Muscle of back (tissue), 13 donors: ENCODE measurements around the gene KIAA0040. TPM values are rescaled to one million over a fixed set of nuclear protein-coding genes. Genes with fewer than 3 reads are reported as not detected.

Experiments used
- DNase-seq, 3 donors: peaks; one replicate each; pipeline versions ENCODE4 v3.0.0 to v3.0.0-alpha.2; 2013
- long read RNA-seq, 9 donors: transcript quantifications; one replicate each; lab custom pipeline, GENCODE V29; 2026
- polyA plus RNA-seq, 10 donors: library from polyadenylated mRNA; unstranded; fragments of 120-200 nt; gene quantifications; one replicate each; pipeline ENCODE4 v1.2.1, GENCODE V29; 2013; ENCODE audit not compliant: insufficient read length in 10 of 10

KIAA0040 gene
- 10 to 100 TPM; 11.6 to 21.5 (median 15.8) TPM for polyA plus RNA-seq
- long read RNA-seq, donor 1, full-length matches to known transcripts, result 3 of 3 reads
- long read RNA-seq, donor 1, partial matches to known transcripts, result 0 of 3 reads
- long read RNA-seq, donor 1, other reads (novel, unspliced or antisense), result 0 of 3 reads
- long read RNA-seq, donor 2, result 0 reads
- long read RNA-seq, donor 3, result 0 reads
- long read RNA-seq, donor 4, full-length matches to known transcripts, result 5 of 5 reads
- long read RNA-seq, donor 4, partial matches to known transcripts, result 0 of 5 reads
- long read RNA-seq, donor 4, other reads (novel, unspliced or antisense), result 0 of 5 reads
- long read RNA-seq, donor 5, full-length matches to known transcripts, result 11 of 11 reads
- long read RNA-seq, donor 5, partial matches to known transcripts, result 0 of 11 reads
- long read RNA-seq, donor 5, other reads (novel, unspliced or antisense), result 0 of 11 reads
- long read RNA-seq, donor 6, full-length matches to known transcripts, result 4 of 4 reads
- long read RNA-seq, donor 6, partial matches to known transcripts, result 0 of 4 reads
- long read RNA-seq, donor 6, other reads (novel, unspliced or antisense), result 0 of 4 reads
- long read RNA-seq, donor 7, partial matches to known transcripts, result 0 of 2 reads
- long read RNA-seq, donor 7, other reads (novel, unspliced or antisense), result 0 of 2 reads
- long read RNA-seq, donor 8, full-length matches to known transcripts, result 7 of 7 reads
- long read RNA-seq, donor 8, partial matches to known transcripts, result 0 of 7 reads
- long read RNA-seq, donor 8, other reads (novel, unspliced or antisense), result 0 of 7 reads
- long read RNA-seq, donor 9, result 0 reads

GRCh38 chr1:175192630-175193526 lies at the start of gene KIAA0040:
Gene KIAA0040 (minus strand): TSS chr1:175192776. CDS start chr1:175161013, 31,763 bp downstream.
- DNase-seq, result peak; percentile 31 to 85 (median 67)

DNA sequence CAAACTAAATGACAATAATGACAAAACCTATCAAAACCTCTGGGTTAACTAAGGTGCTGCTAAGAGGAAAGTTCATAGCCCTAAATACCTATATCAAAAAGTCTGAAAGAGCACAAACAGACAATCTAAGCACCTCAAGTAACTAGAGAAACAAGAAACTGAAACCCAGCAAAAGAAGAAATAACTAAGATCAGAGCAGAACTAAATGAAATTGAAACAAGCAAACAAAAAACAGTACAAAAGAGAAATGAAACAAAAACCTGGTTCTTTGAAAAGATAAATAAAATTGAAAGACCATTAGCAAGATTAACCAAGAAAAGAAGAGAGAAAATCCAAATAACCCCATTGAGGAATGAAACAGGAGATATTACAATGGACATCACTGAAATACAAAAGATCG lies 44.8 kb upstream of the KIAA0040 start:
- no peak for DNase-seq

DNA sequence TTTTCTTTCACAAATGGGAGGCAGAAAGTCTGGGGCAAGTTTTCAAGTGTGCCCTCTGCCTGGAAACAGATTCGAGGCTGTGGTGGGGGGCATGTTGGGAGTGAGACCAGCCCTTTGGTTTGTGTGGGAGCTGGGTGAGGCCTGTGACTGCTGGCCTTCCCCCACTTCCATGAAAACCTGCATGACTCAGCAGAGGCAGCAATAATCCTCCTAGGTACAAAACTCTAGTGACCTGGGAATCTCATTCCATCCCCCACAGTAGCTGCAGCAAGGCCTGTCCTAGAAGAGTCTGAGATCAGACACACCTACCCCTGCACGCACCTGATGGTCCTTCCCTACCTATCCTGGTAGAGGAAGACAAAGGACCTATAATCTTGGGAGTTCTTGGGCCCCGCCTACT lies 42.1 kb upstream of the KIAA0040 start:
- DNase-seq, result no peak

DNA sequence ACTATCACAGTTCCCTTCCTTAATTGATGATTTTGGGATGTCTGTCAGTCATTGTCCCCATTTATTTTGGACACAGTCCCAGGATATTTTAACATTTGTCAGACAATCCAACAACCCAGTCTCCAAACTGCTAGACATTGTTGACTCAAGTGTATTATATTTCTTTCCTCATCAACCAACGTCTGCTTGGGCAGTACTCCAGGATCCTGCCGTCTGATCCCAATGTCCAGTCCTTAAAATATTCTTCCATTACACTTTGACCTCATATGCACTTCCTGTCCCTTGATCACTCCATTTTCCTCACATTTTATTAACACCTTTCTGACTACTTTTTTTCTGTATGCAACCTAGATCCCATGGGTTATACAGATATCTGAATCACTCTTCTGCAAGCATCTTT lies 39.8 kb upstream of the KIAA0040 start:
- no peak for DNase-seq

DNA sequence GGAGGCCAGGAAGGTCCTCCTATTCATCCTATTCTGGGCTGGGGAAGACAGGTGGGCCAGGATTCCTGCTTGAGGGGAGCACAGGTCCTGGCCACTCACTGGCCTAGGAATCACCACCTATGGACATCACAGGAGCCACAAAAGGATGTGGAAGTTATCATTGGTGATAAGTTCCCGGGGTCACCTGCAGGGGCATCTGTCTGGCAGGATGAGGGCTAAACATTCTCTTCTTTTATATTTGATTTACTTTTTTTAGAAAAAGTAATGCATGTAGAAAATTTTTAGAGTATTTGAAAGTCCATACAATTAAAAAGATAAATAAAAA lies 33.2 kb upstream of the KIAA0040 start:
- no peak for DNase-seq

DNA sequence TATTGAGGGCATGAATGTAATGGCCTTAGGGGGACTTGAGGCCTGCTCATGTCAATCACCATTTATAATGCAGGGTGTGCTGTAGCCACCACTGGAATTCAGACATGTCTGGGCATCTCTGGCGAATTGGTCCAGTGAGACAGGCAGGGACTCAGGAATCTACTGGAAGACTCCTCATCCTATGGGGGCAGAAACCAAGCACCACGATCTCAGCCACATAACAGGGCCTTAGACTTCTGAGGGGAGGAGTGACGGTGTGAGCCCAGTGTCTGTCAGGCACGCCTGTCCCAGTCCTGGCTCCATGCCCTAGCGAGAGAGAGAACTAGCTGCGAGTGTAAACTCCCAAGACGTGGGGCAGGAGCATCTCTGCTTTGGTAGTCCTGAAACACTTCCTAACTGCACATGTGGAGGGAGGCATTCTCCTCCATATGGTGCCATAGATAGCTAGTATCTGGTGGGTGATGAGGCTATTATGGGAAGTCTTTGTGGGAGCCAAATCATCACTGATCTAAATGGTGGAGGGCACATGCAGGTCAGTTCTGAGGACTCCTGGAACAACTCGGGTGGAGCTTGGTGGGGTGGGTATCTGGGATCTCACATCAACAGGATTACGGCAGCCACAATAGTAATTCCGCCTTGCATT lies 29.8 kb upstream of the KIAA0040 start:
- DNase-seq, result no peak

GRCh38 chr1:175221557-175222175 lies 29.1 kb upstream of the KIAA0040 start:
- DNase-seq, result peak in 1 of 3 donors; percentile 46

GRCh38 chr1:175220853-175221556 lies 28.4 kb upstream of the KIAA0040 start:
- no peak for DNase-seq

DNA sequence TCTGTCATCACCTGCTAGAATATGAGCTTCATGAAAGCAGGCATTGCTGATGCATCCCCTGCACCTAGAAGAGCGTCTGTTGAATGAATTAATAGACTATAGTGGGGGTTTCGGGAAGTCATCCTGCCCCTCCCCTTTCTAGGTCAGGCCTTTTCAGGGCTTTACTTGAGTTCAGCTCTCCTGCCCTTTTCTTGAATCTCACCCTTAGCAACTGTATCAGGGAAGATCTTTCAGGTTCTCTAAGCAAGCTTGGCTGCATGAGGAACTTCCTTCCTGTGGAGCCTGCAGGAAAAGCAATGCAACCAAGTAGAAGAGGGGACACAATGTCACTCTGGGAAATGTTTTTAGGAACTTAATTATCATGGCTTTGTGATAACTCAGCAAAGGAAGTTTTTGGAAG lies 27.2 kb upstream of the KIAA0040 start:
- DNase-seq, result no peak

DNA sequence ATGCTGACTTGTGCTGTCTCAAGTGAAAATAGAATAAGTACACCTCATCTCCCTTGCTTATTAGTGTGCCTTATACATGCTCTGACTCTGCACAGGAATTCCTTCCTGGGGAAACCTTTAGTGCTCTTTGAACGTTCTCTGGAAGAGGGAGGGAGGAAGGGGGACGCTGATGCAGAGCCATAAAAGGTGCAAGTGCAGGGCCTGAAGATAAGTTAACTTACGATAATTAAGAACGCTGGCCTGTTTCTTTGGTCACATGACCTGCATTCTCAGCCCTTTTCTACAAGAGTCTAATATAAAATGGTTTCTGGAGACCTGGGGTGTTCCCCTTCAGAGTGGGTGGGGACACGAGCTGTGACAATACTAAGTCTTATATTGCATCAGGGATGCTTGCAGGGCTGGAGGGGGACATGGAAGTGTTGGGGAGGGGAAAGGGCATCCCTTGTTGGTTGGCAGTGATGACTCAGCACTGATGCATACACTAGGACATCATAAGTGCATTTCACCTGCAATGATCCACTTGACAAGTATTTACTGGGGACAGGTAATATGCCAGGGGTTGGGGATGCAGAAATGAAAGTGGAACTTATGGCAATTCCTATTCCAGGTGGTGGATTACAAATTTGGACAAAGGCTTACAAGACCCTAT lies 26.3 kb upstream of the KIAA0040 start:
- DNase-seq, result no peak

GRCh38 chr1:175217721-175218531 lies 25.4 kb upstream of the KIAA0040 start:
- DNase-seq, result no peak

- no peak for DNase-seq
Observed at GRCh38 chr1:175216444-175216843, 23.9 kb upstream of the KIAA0040 start.

DNA sequence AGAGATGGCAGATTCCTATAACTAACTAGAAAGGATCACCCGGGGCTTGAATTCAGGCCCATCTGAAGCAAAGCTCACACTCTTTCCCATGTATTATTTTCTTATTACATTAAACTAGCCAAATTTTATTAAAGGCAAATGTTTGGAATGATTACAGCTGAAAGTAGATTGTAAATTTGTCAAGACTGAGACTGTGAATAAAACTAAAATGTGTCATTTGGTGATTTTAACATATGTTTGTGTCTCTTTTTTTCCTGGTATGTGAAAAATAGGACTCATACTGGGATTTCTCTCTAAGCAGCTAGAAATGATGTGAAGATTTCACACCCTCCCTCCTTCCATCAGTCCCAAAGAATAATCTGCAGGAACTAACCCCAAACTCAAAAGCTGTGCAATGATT lies 19.1 kb upstream of the KIAA0040 start:
- no peak for DNase-seq

GRCh38 chr1:175210744-175211143 lies 18.2 kb upstream of the KIAA0040 start:
- no peak for DNase-seq

GRCh38 chr1:175209493-175209921 lies 16.9 kb upstream of the KIAA0040 start:
- DNase-seq, result no peak

DNA sequence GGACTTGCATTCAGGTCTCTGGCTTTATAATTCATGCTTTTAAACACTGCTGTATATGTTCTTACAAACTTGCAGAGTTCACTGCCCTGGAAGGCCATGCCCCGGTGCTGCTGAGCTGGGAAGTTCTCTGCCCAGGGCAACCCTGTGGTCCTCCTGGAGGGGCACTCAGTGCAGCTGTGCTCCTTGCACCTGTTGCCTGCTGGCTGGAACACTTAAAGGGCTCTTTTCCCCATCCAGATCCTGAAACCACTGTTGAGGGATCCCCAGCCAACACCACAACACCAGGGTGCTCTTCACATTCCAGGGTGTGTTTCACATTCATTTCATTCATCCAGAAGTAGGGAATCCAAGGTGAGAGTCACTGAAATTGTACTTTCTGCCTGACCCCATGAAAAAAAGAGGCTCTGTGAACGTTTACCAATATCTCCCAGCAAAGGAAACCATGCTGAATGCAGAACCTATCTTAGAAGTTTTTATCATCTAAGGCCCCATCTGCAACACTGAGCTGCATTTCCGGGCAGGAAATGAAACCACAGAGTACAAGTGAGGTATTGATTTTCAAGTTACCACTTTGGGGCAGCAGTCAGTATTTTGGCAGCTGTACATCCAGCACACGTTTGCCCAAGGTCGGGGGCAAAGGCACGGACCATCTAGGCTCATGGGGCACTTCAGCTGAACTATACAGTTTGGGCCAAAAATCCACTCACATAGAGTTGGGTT lies 16.4 kb upstream of the KIAA0040 start:
- DNase-seq, result no peak

DNA sequence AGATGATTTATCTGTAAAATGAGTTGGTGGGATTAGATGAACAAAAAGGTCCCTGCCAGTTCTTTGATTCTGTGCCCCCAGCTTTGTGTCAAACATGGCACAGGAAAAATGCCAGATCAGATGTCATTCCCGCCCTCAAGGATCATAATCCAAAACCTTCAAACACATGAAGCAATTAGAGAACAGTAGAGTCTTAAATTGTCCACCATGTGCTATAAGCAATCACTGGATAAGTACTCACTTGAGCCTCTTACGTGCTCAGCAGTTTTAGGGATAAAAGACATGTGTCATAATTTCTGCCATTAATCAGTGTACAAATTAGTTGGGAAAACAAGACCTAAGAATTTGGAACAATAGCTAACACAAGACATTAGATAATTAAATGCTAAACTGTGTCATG lies 15.4 kb upstream of the KIAA0040 start:
- no peak for DNase-seq

GRCh38 chr1:175206687-175207086 lies 14.1 kb upstream of the KIAA0040 start:
- no peak for DNase-seq
